ENCODE measurements around the gene BIRC7.

DNA sequence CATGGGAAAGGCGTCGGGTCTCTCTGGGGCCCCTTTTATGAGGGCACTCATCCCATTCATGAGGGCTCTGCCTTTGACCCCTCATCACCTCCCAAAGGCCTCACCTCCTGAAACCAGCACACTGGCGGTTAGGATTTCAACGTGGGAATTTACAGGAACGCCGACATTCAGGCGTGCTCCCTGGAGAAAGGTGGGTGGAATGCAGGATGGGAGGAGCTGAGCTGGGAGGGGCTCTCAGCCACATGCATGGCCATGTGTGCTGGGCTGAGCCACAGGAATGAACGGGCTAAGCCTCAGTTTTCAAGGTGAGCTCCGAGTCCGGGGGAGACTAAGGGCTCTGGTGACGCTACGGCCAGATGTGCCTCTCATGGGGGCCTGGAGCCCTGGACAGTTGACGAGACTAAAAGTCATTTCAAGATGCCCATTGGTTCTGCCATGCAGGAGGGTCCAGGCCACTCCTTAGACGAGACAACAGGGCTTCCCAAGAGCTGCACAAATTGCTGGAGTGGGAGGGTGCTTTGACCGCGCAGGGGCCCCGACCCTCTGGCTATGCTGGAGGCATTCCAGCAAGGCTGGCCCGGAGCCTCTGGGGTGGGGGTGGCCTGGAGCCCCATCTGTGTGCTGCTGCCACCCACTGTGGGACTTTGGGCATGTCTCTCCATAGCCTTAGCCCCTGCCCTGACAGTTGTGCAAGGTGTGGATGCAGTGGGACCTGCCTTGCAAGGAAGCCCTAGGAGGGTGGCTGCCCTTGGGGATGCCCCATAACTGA, 33.1 kb downstream of the BIRC7 start:
- TF ChIP-seq, protein P1, sequence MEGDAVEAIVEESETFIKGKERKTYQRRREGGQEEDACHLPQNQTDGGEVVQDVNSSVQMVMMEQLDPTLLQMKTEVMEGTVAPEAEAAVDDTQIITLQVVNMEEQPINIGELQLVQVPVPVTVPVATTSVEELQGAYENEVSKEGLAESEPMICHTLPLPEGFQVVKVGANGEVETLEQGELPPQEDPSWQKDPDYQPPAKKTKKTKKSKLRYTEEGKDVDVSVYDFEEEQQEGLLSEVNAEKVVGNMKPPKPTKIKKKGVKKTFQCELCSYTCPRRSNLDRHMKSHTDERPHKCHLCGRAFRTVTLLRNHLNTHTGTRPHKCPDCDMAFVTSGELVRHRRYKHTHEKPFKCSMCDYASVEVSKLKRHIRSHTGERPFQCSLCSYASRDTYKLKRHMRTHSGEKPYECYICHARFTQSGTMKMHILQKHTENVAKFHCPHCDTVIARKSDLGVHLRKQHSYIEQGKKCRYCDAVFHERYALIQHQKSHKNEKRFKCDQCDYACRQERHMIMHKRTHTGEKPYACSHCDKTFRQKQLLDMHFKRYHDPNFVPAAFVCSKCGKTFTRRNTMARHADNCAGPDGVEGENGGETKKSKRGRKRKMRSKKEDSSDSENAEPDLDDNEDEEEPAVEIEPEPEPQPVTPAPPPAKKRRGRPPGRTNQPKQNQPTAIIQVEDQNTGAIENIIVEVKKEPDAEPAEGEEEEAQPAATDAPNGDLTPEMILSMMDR (IDR thresholded peaks at IDR 0.05; ENCODE audit: low read length): no peak
- TF ChIP-seq EZH2 (IDR thresholded peaks at IDR 0.05; ENCODE audit: borderline replicate concordance, low read length): no peak

Measured in OCI-LY1 (cell line).